K562 (cell line): ENCODE measurements around the gene CEP250. TPM values are rescaled to one million over a fixed set of nuclear protein-coding genes. Genes with fewer than 3 reads are reported as not detected.

ENCODE experiments used
- ATAC-seq: fragments of 200-7000 bp; cut with Tn5 transposase; 3 replicates; pipeline ENCODE4 v1.9.1; 2020; ENCODE audit warnings: moderate library complexity
- BruUV-seq: library from RNA; stranded (reverse); fragments of 400-500 nt; replicated peaks from 2 replicates; lab custom pipeline; 2021; lab: Mats Ljungman, UMichigan
- CTCF ChIA-PET: fragments of 300-600 bp; formaldehyde crosslinking; extraction: SDS; loops from one replicate; lab custom pipeline; 2021; ENCODE audit warnings: low intra/inter-chr PET ratio; lab: Yijun Ruan, JAX
- POLR2A ChIA-PET: fragments of 300-600, 350-650 bp; sonication (Branson Sonifier 250); formaldehyde crosslinking; extraction: SDS; loops from one replicate; lab custom pipeline; 2021; ENCODE audit warnings: antibody characterized with exemption, inconsistent platforms; lab: Yijun Ruan, JAX
- DNase-seq, 4 experiments: peaks; one replicate each; pipeline versions ENCODE4 v3.0.0 to v3.0.0-alpha.2; 2011 to 2018; ENCODE audit warnings: low spot score in 3 of 4, mixed read lengths in 3 of 4; ENCODE audit errors: extremely low read depth in 1 of 4
- FAIRE-seq: peaks from 2 replicates; lab custom pipeline; 2011; peaks lifted over from hg19 to GRCh38; lab: Jason Lieb, UNC
- H2AFZ ChIP-seq: 2 replicates; pipeline ENCODE4 v1.6.0; 2011; ENCODE audit warnings: low read depth, low read length, control low read depth, inconsistent platforms
- H3K27ac ChIP-seq: fragments of 200-600 bp; 3 replicates; pipeline ENCODE4 v1.8.0; 2011; ENCODE audit warnings: low read depth, mild to moderate bottlenecking, control low read depth, inconsistent platforms, low read length, moderate library complexity, mixed read lengths; ENCODE audit errors: extremely low read depth
- H3K27me3 ChIP-seq, 2 experiments: fragments of 300-600 bp in 1 of 2; 2 replicates in 1 of 2; 3 replicates in 1 of 2; pipeline versions ENCODE4 v1.6.0 to v1.8.0; 2011; ENCODE audit warnings: inconsistent platforms in 2 of 2, low read length in 2 of 2, mild to moderate bottlenecking in 1 of 2, mixed read lengths in 1 of 2, moderate library complexity in 1 of 2; ENCODE audit not compliant: control insufficient read depth in 2 of 2, insufficient read depth in 2 of 2
- H3K36me3 ChIP-seq: fragments of 300-600 bp; 3 replicates; pipeline ENCODE4 v1.8.0; 2011; ENCODE audit warnings: mild to moderate bottlenecking, low read length, inconsistent platforms; ENCODE audit not compliant: control insufficient read depth, insufficient read depth
- H3K4me1 ChIP-seq, 2 experiments: fragments of 200-600 bp in 1 of 2; replicated peaks in 1 of 2; 2 replicates in 1 of 2; 3 replicates in 1 of 2; pipeline versions ENCODE4 v1.5.1 to v1.8.0; 2011; ENCODE audit warnings: inconsistent platforms in 2 of 2, low read length in 2 of 2, mild to moderate bottlenecking in 1 of 2, mixed read lengths in 1 of 2, moderate library complexity in 1 of 2; ENCODE audit not compliant: control insufficient read depth in 2 of 2, insufficient read depth in 2 of 2
- H3K4me2 ChIP-seq: 2 replicates; pipeline ENCODE4 v1.6.1; 2011; ENCODE audit warnings: low read length, control low read depth, inconsistent platforms, mixed read lengths; ENCODE audit not compliant: insufficient read depth
- H3K4me3 ChIP-seq: fragments of 200-600 bp; sonication (generic), shearing (Covaris generic); 2 replicates; pipeline ENCODE4 v1.5.1; 2016; ENCODE audit warnings: control low read depth, inconsistent platforms
- H3K79me2 ChIP-seq: fragments of 200-600 bp; 3 replicates; pipeline ENCODE4 v1.8.0; 2011; ENCODE audit warnings: low read length, inconsistent platforms; ENCODE audit not compliant: control insufficient read depth, insufficient read depth
- H3K9ac ChIP-seq, 2 experiments: 2 replicates each; pipeline versions ENCODE4 v1.6.0 to v1.6.1; 2011; ENCODE audit warnings: low read depth in 2 of 2, low read length in 2 of 2, control low read depth in 1 of 2, inconsistent platforms in 1 of 2, mild to moderate bottlenecking in 1 of 2, mixed read lengths in 1 of 2; ENCODE audit not compliant: insufficient read depth in 1 of 2
- H3K9me1 ChIP-seq: one replicate; pipeline ENCODE4 v1.6.0; 2011; ENCODE audit warnings: inconsistent platforms, mild to moderate bottlenecking, low read length, moderate library complexity; ENCODE audit not compliant: control insufficient read depth, insufficient read depth
- H3K9me3 ChIP-seq: replicated peaks from 2 replicates; pipeline ENCODE4 v1.5.1; 2011; ENCODE audit warnings: low read depth, low read length, inconsistent platforms; ENCODE audit not compliant: control insufficient read depth, insufficient read depth
- H4K20me1 ChIP-seq: replicated peaks from 2 replicates; pipeline ENCODE4 v1.6.1; 2011; ENCODE audit warnings: low read length, inconsistent platforms, mixed read lengths; ENCODE audit not compliant: control insufficient read depth, insufficient read depth
- FOSL1 ChIP-seq: fragments of 200-800 bp; sonication (Bioruptor generic); conservative IDR thresholded peaks from 2 replicates; pipeline ENCODE4 v1.6.1; 2016; ENCODE audit warnings: missing genetic modification characterization, missing compliant biosample characterization
- MLLT1 ChIP-seq, 2 experiments: fragments of 450-650 bp; IDR thresholded peaks; 2 replicates each; pipeline ENCODE4 v1.6.1; 2016
- TAF9B ChIP-seq: fragments of 450-650 bp; IDR thresholded peaks from 2 replicates; pipeline ENCODE4 v1.6.1; 2018; ENCODE audit warnings: mild to moderate bottlenecking; ENCODE audit not compliant: partially characterized antibody
- ZNF239 ChIP-seq: fragments of 250-450 bp; sonication (Bioruptor Pico); IDR thresholded peaks from 2 replicates; pipeline ENCODE4 v1.4.0; 2020; ENCODE audit warnings: mild to moderate bottlenecking
- WGBS: fragments of 100-300 bp; shearing (Covaris generic); methylation state at CpG from one replicate; pipeline ENCODE4 v1.1.6; 2016; ENCODE audit warnings: low coverage, mixed read lengths; ENCODE audit not compliant: insufficient coverage; ENCODE audit errors: missing lambda C conversion rate; 5-methylcytosine and 5-hydroxymethylcytosine counted together
- in situ Hi-C: fragments of 300-500 bp; cut with MboI; formaldehyde crosslinking; loops from 4 replicates; pipeline ENCODE4 v1.15.0; 2018; ENCODE audit warnings: inconsistent platforms, mixed read lengths
- intact Hi-C: fragments of 100-400 bp; cut with micrococcal nuclease; formaldehyde crosslinking; loops from 2 replicates; pipeline ENCODE4 v1.14.2; 2022
- polyA plus RNA-seq, 8 experiments: library from polyadenylated mRNA; depleted of rRNA in 4 of 8; stranded (reverse) in 5 of 8; unstranded in 3 of 8; fragments of >200 nt; fragmentation: Nextera tagmentation in 2 of 8; fragmentation: Illumina TruSeq in 1 of 8; extraction: Ambion mirVana in 2 of 8; extraction: Trizol in 1 of 8; gene quantifications; 2 replicates each; pipeline versions ENCODE4 v1.2.1 to v1.2.3, GENCODE V29; 2011 to 2014; ENCODE audit warnings: inconsistent platforms in 1 of 8, missing spikeins in 1 of 8
- total RNA-seq, 7 experiments: library from RNA; depleted of rRNA in 6 of 7; stranded (reverse); fragments of >200 nt in 6 of 7; fragmentation: Illumina TruSeq in 2 of 7; extraction: Trizol in 2 of 7; gene quantifications; 2 replicates each; pipeline versions ENCODE4 v1.2.1 to v1.2.3, GENCODE V29; 2011 to 2021; ENCODE audit warnings: low replicate concordance in 1 of 7

The CEP250 gene
- total and polyA plus RNA-seq, 9 of the 15 experiments (the other 6 are each of a cell fraction or from before 2014, with no cell fraction given), result 2.5 to 41.9 (median 20.5) TPM

GRCh38 chr20:35446356-35447078 is 8.9 kb upstream of the CEP250 start:
- ATAC-seq, result peak; percentile 73
- Histone ChIP-seq H3K4me1 (no peaks in the 10 kb centered on the region), H3K9me3 (no peaks in the 10 kb centered on the region), H3K27me3 (no peaks in the 10 kb centered on the region), H2AFZ (peak overlapping the region; percentile 93), H3K9ac (peak overlapping the region; percentile 55 to 86; a peak in 2 of 4 replicates), H3K27ac (no peak overlapping the region), H3K9me1 (no peaks in the 10 kb centered on the region), H3K36me3 (no peaks in the 10 kb centered on the region), H3K79me2 (no peaks in the 10 kb centered on the region), H3K4me3 (no peak overlapping the region), H3K4me2 (peak overlapping the region; percentile 72), H4K20me1 (no peaks in the 10 kb centered on the region)
- DNase-seq, result no peak
- BruUV-seq, result no TSS peak
- in situ Hi-C loops (loop anchor here (25.0 kb wide), 2 partner anchors 134 to 309 kb away; partner anchors contain the start of gene EDEM2), intact Hi-C loops (loop anchor here (2.0 kb wide), 1 partner anchor 302 kb away; no protein-coding TSS in a partner anchor)
- peak; percentile 51 for FAIRE-seq
- CTCF ChIA-PET, result interaction anchor here (0.7 to 2.5 kb wide), 3 partner anchors 104 to 143 kb away, joined by 3 to 7 read pairs (median 5); no protein-coding TSS in a partner anchor
- POLR2A ChIA-PET, result interaction anchor here (1.0 to 1.6 kb wide), 3 partner anchors 9 to 142 kb away, joined by 3 to 5 read pairs (median 4); partner anchors contain the start of gene CEP250
- 39% methylated on average over 11 of the region's 11 CpGs for WGBS
- no peak for TF ChIP-seq FOSL1 (tag)
- no peak for TF ChIP-seq ZNF239 (CRISPR knock-in tag)
- 0 out of 4 replicates have a peak, but pooled peaks of 1 of the 2 experiments have one; percentile 19 for TF ChIP-seq MLLT1 (IDR thresholded peaks at IDR 0.05)
- no peak for TF ChIP-seq TAF9B
